GM23338 (cell line): Measurements from ENCODE around the gene BUB1. TPM values are rescaled to one million over a fixed set of nuclear protein-coding genes. Genes with fewer than 3 reads are reported as not detected.

Source experiments
- ATAC-seq: fragments of 200-7000 bp; cut with Tn5 transposase; 3 replicates; pipeline ENCODE4 v1.9.1; 2020
- DNase-seq: peaks from one replicate; pipeline ENCODE4 v3.0.0-alpha.2; 2015; ENCODE audit warnings: low spot score
- H2AFZ ChIP-seq: fragments of 200-600 bp; sonication (generic); 2 replicates; pipeline ENCODE4 v1.8.0; 2016; ENCODE audit warnings: antibody characterized with exemption, mild to moderate bottlenecking, moderate library complexity
- H3F3A ChIP-seq: fragments of 200-600 bp; sonication (generic); replicated peaks from 2 replicates; pipeline ENCODE4 v1.8.0; 2017; ENCODE audit warnings: antibody characterized with exemption, mixed run types, low read depth
- H3K27ac ChIP-seq: fragments of 200-600 bp; sonication (generic); 2 replicates; pipeline ENCODE4 v1.6.1; 2016; ENCODE audit warnings: low read depth
- H3K27me3 ChIP-seq: fragments of 200-600 bp; sonication (generic); 2 replicates; pipeline ENCODE4 v1.8.0; 2016; ENCODE audit warnings: mild to moderate bottlenecking, mixed run types, moderate library complexity; ENCODE audit not compliant: insufficient read depth
- H3K36me3 ChIP-seq: fragments of 200-600 bp; sonication (generic); 2 replicates; pipeline ENCODE4 v1.8.0; 2016; ENCODE audit warnings: mild to moderate bottlenecking; ENCODE audit not compliant: insufficient read depth
- H3K4me1 ChIP-seq: fragments of 200-600 bp; sonication (generic); 2 replicates; pipeline ENCODE4 v1.8.0; 2016; ENCODE audit warnings: mild to moderate bottlenecking, moderate library complexity; ENCODE audit not compliant: insufficient read depth
- H3K4me2 ChIP-seq: fragments of 200-600 bp; sonication (generic); 2 replicates; pipeline ENCODE4 v1.7.1; 2017; ENCODE audit warnings: mixed run types
- H3K4me3 ChIP-seq: fragments of 200-600 bp; sonication (generic); 2 replicates; pipeline ENCODE4 v1.6.1; 2016; ENCODE audit warnings: mixed run types
- H3K79me2 ChIP-seq: fragments of 200-600 bp; sonication (generic); replicated peaks from 2 replicates; pipeline ENCODE4 v1.8.0; 2017; ENCODE audit warnings: mild to moderate bottlenecking; ENCODE audit not compliant: insufficient read depth
- H3K9me2 ChIP-seq: fragments of 200-600 bp; sonication (generic); 2 replicates; pipeline ENCODE4 v1.8.0; 2017; ENCODE audit not compliant: insufficient read depth
- H4K20me1 ChIP-seq: fragments of 200-600 bp; sonication (generic); replicated peaks from 2 replicates; pipeline ENCODE4 v1.8.0; 2017; ENCODE audit warnings: mild to moderate bottlenecking; ENCODE audit not compliant: insufficient read depth
- H3K27ac Mint-ChIP-seq: 2 replicates; pipeline ENCODE4 v1.8.0; 2020; ENCODE audit warnings: inconsistent platforms, mild to moderate bottlenecking, moderate library complexity, mixed read lengths
- H3K27me3 Mint-ChIP-seq: 3 replicates; pipeline ENCODE4 v1.8.0; 2022; ENCODE audit warnings: low read depth, mild to moderate bottlenecking, moderate library complexity, mixed read lengths, inconsistent platforms; ENCODE audit not compliant: insufficient read depth, poor library complexity
- H3K36me3 Mint-ChIP-seq: 3 replicates; pipeline ENCODE4 v1.8.0; 2021; ENCODE audit warnings: low read depth, mild to moderate bottlenecking, inconsistent platforms, moderate library complexity, mixed read lengths
- H3K4me1 Mint-ChIP-seq: 3 replicates; pipeline ENCODE4 v1.8.0; 2020; ENCODE audit warnings: mild to moderate bottlenecking, inconsistent platforms, mixed read lengths
- H3K4me3 Mint-ChIP-seq: 3 replicates; pipeline ENCODE4 v1.8.0; 2021; ENCODE audit warnings: moderate library complexity, mild to moderate bottlenecking, inconsistent platforms, mixed read lengths
- H3K9me3 Mint-ChIP-seq: 3 replicates; pipeline ENCODE4 v1.8.0; 2020; ENCODE audit warnings: moderate library complexity, mild to moderate bottlenecking, inconsistent platforms, mixed read lengths
- CREB1 ChIP-seq: fragments of 250-450 bp; sonication (Bioruptor Pico); IDR thresholded peaks from 2 replicates; pipeline ENCODE4 v1.5.0; 2020; ENCODE audit warnings: low read depth, mild to moderate bottlenecking, moderate library complexity
- CTCF ChIP-seq, 2 experiments: fragments of 200-600 bp in 1 of 2; sonication (generic) in 1 of 2; conservative IDR thresholded peaks; 2 replicates each; pipeline versions ENCODE4 v1.5.1 to v1.6.1; 2016 to 2017; ENCODE audit warnings: antibody characterized with exemption in 2 of 2, low read depth in 2 of 2, mild to moderate bottlenecking in 2 of 2, moderate library complexity in 1 of 2
- ETS1 ChIP-seq: IDR thresholded peaks from 2 replicates; pipeline ENCODE4 v1.6.1; 2016; ENCODE audit warnings: antibody characterized with exemption
- EZH2 ChIP-seq: fragments of 200-600 bp; sonication (generic); IDR thresholded peaks from one replicate; pipeline ENCODE4 v1.8.0; 2017; ENCODE audit warnings: antibody characterized with exemption, mild to moderate bottlenecking, low read depth; ENCODE audit not compliant: unreplicated experiment
- EZH2phosphoT487 ChIP-seq: fragments of 200-600 bp; sonication (generic); IDR thresholded peaks from one replicate; pipeline ENCODE4 v1.8.1; 2018; ENCODE audit warnings: antibody characterized with exemption; ENCODE audit not compliant: unreplicated experiment
- JUNB ChIP-seq: IDR thresholded peaks from one replicate; pipeline ENCODE4 v1.6.1; 2016; ENCODE audit warnings: antibody characterized with exemption; ENCODE audit not compliant: unreplicated experiment
- NANOG ChIP-seq: IDR thresholded peaks from 2 replicates; pipeline ENCODE4 v1.6.1; 2016; ENCODE audit warnings: antibody characterized with exemption, borderline replicate concordance
- POLR2AphosphoS5 ChIP-seq: IDR thresholded peaks from 2 replicates; pipeline ENCODE4 v1.6.1; 2016; ENCODE audit warnings: antibody characterized with exemption, low read depth
- REST ChIP-seq: IDR thresholded peaks from one replicate; pipeline ENCODE4 v1.6.1; 2018; ENCODE audit warnings: antibody characterized with exemption; ENCODE audit not compliant: unreplicated experiment
- STAT1 ChIP-seq: IDR thresholded peaks from one replicate; pipeline ENCODE4 v1.6.1; 2016; ENCODE audit warnings: antibody characterized with exemption; ENCODE audit not compliant: unreplicated experiment
- ZNF114 ChIP-seq: fragments of 250-450 bp; sonication (Bioruptor Pico); IDR thresholded peaks from 2 replicates; pipeline ENCODE4 v1.5.0; 2020; ENCODE audit warnings: mild to moderate bottlenecking, moderate library complexity
- ZNF331 ChIP-seq: fragments of 250-450 bp; sonication (Bioruptor Pico); IDR thresholded peaks from 2 replicates; pipeline ENCODE4 v1.5.0; 2020; ENCODE audit warnings: low read depth, mild to moderate bottlenecking, moderate library complexity
- ZNF462 ChIP-seq: fragments of 250-450 bp; sonication (Bioruptor Pico); IDR thresholded peaks from 2 replicates; pipeline ENCODE4 v1.5.0; 2020; ENCODE audit warnings: mild to moderate bottlenecking, moderate library complexity
- polyA plus RNA-seq: library from polyadenylated mRNA; unstranded; fragments of >200 nt; fragmentation: Nextera tagmentation; extraction: Ambion mirVana; gene quantifications from 2 replicates; pipeline ENCODE4 v1.2.1, GENCODE V29; 2016
- total RNA-seq: library from RNA; depleted of rRNA; stranded (reverse); fragments of >200 nt; shearing (Covaris generic); gene quantifications from 2 replicates; pipeline ENCODE4 v1.2.3, GENCODE V29; 2014

The BUB1 gene
- total and polyA plus RNA-seq, 2 experiments from 2014 or later = 59.4 to 184 TPM

GRCh38 chr2:110718990-110719389, 41.1 kb upstream of the BUB1 start:
- Histone ChIP-seq H3K79me2 (no peaks in the 10 kb centered on the region), H3K4me1 (no peaks in the 10 kb centered on the region), H3K27ac (no peak overlapping the region), H3F3A (no peaks in the 10 kb centered on the region), H3K9me2 (no peaks in the 10 kb centered on the region), H3K27me3 (no peaks in the 10 kb centered on the region), H4K20me1 (no peaks in the 10 kb centered on the region), H3K36me3 (no peaks in the 10 kb centered on the region), H3K4me3 (no peak overlapping the region), H3K4me2 (no peak overlapping the region), H2AFZ (no peak overlapping the region)
- DNase-seq = no peak
- no peak for ATAC-seq
- H3K27me3 Mint-ChIP-seq = peaks cover 6% of the 10 kb centered on the region
- no peak overlapping the region for H3K4me3 Mint-ChIP-seq
- H3K4me1 Mint-ChIP-seq = peaks cover 3% of the 10 kb centered on the region; the same call in 2 of the 3 replicates
- no peak overlapping the region for H3K27ac Mint-ChIP-seq
- H3K9me3 Mint-ChIP-seq = no peaks in the 10 kb centered on the region
- TF ChIP-seq ZNF331 (CRISPR knock-in tag) (no peak), POLR2AphosphoS5 (no peak), JUNB (no peak), REST (no peak), ETS1 (no peak), NANOG (no peak), ZNF114 (CRISPR knock-in tag) (no peak), CTCF (conservative IDR thresholded peaks at IDR 0.05; ENCODE audit: low read depth in 2 of 2) (no peak), EZH2phosphoT487 (no peak), STAT1 (no peak), EZH2 (no peak), CREB1 (CRISPR knock-in tag) (no peak), ZNF462 (CRISPR knock-in tag) (no peak)
- no peaks in the 10 kb centered on the region for H3K36me3 Mint-ChIP-seq
